ENCODE results near the gene PDE4D. TPM values are rescaled to one million over a fixed set of nuclear protein-coding genes. Genes with fewer than 3 reads are reported as not detected.

The PDE4D gene
- total and polyA plus RNA-seq, 2 donors (not counting 1 experiment from before 2014, with no cell fraction given) = 14.9 to 171 TPM

DNA sequence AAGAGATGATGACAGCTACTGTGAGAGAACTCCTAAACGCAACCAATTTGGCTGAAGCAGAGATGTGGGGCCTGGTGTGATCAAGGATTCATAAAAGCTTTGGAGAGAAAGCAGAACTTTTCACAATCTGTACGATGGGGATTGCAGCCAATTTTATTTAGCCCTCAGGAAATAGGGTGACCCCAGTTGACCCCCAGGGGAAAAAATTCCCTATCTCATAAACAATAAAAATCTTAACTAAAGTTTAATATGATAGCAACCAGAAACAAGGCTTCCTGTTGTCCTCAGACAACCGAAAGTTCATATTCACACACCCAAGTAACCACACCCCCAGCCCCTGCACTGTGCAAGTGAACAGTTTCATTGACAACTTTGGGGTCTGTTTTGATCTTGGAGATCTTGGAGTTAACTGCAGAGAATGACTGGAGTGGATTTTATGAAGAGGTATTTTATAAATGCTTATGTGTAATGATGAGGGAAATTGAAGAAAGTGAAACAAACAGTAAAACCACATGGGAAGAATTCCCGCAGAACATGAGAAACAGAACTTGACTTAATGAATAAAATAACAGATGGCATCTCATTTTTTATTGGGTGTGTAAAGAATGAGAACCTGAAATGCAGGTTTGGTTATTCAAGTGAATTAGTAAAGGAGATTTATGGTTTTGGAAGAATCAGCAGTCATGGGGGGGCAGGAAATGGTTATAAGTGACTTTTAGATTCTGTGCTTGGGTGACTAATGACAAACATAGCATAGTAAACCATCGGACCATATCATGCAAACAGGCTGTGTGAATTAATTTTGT is 94.5 kb downstream of the PDE4D start:
- Mint-ChIP-seq H3K4me3 (no peak overlapping the region), H3K4me1 (peaks cover 22% of the 10 kb centered on the region), H3K9me3 (ENCODE audit: insufficient read depth) (no peaks in the 10 kb centered on the region), H3K27ac (no peak overlapping the region), H3K27me3 (no peaks in the 10 kb centered on the region)
- ATAC-seq (ENCODE audit: low read depth) (peak; percentile 79), DNase-seq (peak; percentile 73)
- Histone ChIP-seq H3K9me3 (ENCODE audit: control extremely low read depth in 1 of 3, control insufficient read depth in 2 of 3, insufficient read depth in 1 of 3, low read length in 2 of 3) (no peaks in the 10 kb centered on the region), H2AFZ (ENCODE audit: insufficient read depth, low read depth, low read length, poor library complexity, severe bottlenecking) (peak overlapping the region; percentile 37), H3K9ac (ENCODE audit: low read length) (peak overlapping the region; percentile 50), H3K27me3 (replicated peaks in 1 of 4; ENCODE audit: control extremely low read depth in 1 of 4, control insufficient read depth in 3 of 4, insufficient read depth in 4 of 4, low read length in 3 of 4) (no peaks in the 10 kb centered on the region), H3K79me2 (ENCODE audit: control insufficient read depth, insufficient read depth, low read length) (no peaks in the 10 kb centered on the region), H3K4me1 (ENCODE audit: control insufficient read depth in 2 of 2, insufficient read depth in 2 of 2, low read length in 2 of 2) (peaks cover 29 to 33% of the 10 kb centered on the region in 2 donors), H3K4me2 (replicated peaks; ENCODE audit: low read depth, low read length, poor library complexity, severe bottlenecking) (peak overlapping the region; percentile 70), H4K20me1 (ENCODE audit: control insufficient read depth, insufficient read depth, low read length, poor library complexity, severe bottlenecking) (no peaks in the 10 kb centered on the region), H3K27ac (ENCODE audit: low read length in 2 of 2) (peak overlapping the region; percentile 55 to 74), H3K36me3 (replicated peaks in 1 of 2; ENCODE audit: control extremely low read depth in 1 of 2, control insufficient read depth in 1 of 2, extremely low read depth in 1 of 2, insufficient read depth in 2 of 2, low read length in 1 of 2) (no peaks in the 10 kb centered on the region), H3K4me3 (ENCODE audit: control extremely low read depth in 1 of 5, extremely low read depth in 1 of 5, insufficient read depth in 1 of 5, low read depth in 2 of 5, low read length in 4 of 5) (peak overlapping the region in 3 of 5 experiments; percentile 6 to 54 (median 28))
- WGBS (ENCODE audit: insufficient coverage) = 49% methylated on average over 2 of the region's 5 CpGs
- POLR2A ChIA-PET = interaction anchor here (0.6 kb wide), 1 partner anchor 31 kb away, joined by 5 read pairs; no protein-coding TSS in a partner anchor
- no peak for TF ChIP-seq EZH2 (IDR thresholded peaks at IDR 0.05; ENCODE audit: borderline replicate concordance, insufficient read depth, low read depth, low read length, poor library complexity, severe bottlenecking)
- TF ChIP-seq, protein P1, sequence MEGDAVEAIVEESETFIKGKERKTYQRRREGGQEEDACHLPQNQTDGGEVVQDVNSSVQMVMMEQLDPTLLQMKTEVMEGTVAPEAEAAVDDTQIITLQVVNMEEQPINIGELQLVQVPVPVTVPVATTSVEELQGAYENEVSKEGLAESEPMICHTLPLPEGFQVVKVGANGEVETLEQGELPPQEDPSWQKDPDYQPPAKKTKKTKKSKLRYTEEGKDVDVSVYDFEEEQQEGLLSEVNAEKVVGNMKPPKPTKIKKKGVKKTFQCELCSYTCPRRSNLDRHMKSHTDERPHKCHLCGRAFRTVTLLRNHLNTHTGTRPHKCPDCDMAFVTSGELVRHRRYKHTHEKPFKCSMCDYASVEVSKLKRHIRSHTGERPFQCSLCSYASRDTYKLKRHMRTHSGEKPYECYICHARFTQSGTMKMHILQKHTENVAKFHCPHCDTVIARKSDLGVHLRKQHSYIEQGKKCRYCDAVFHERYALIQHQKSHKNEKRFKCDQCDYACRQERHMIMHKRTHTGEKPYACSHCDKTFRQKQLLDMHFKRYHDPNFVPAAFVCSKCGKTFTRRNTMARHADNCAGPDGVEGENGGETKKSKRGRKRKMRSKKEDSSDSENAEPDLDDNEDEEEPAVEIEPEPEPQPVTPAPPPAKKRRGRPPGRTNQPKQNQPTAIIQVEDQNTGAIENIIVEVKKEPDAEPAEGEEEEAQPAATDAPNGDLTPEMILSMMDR (IDR thresholded peaks at IDR 0.05) = no peak
- CTCF ChIA-PET = interaction anchor here (0.6 to 4.6 kb wide), 19 partner anchors 11 to 913 kb away, joined by 3 to 75 read pairs (median 9); no protein-coding TSS in a partner anchor
- intact Hi-C loops (cut with micrococcal nuclease) = loop anchor here (1.0 to 10.0 kb wide), 7 partner anchors 9 to 764 kb away; no protein-coding TSS in a partner anchor

- WGBS (ENCODE audit: insufficient coverage) = no CpG with 5 or more reads among the region's 4 CpGs
- no peak overlapping the region for H3K9ac ChIP-seq (ENCODE audit: low read length)
- Mint-ChIP-seq H3K9me3 (ENCODE audit: insufficient read depth) (no peaks in the 10 kb centered on the region), H3K4me1 (peaks cover 53% of the 10 kb centered on the region), H3K27ac (peak overlapping the region; percentile 39), H3K4me3 (no peak overlapping the region), H3K27me3 (no peaks in the 10 kb centered on the region)
- DNase-seq (no peak), ATAC-seq (ENCODE audit: low read depth) (no peak)
- no peaks in the 10 kb centered on the region for H4K20me1 ChIP-seq (ENCODE audit: control insufficient read depth, insufficient read depth, low read length, poor library complexity, severe bottlenecking)
- no peak overlapping the region for H2AFZ ChIP-seq (ENCODE audit: insufficient read depth, low read depth, low read length, poor library complexity, severe bottlenecking)
- no peaks in the 10 kb centered on the region for H3K79me2 ChIP-seq (ENCODE audit: control insufficient read depth, insufficient read depth, low read length)
- CTCF ChIA-PET = interaction anchor here (1.1 to 2.4 kb wide), 3 partner anchors 70 to 289 kb away, joined by 3 to 12 read pairs (median 5); no protein-coding TSS in a partner anchor
- TF ChIP-seq, protein P1 (IDR thresholded peaks at IDR 0.05) = no peak
- no peak for TF ChIP-seq EZH2 (IDR thresholded peaks at IDR 0.05; ENCODE audit: borderline replicate concordance, insufficient read depth, low read depth, low read length, poor library complexity, severe bottlenecking)
- H3K27me3 ChIP-seq (replicated peaks in 1 of 4; ENCODE audit: control extremely low read depth in 1 of 4, control insufficient read depth in 3 of 4, insufficient read depth in 4 of 4, low read length in 3 of 4) = no peaks in the 10 kb centered on the region
- H3K4me3 ChIP-seq (ENCODE audit: control extremely low read depth in 1 of 5, extremely low read depth in 1 of 5, insufficient read depth in 1 of 5, low read depth in 2 of 5, low read length in 4 of 5) = no peak overlapping the region
- no peaks in the 10 kb centered on the region for H3K9me3 ChIP-seq (ENCODE audit: control extremely low read depth in 1 of 3, control insufficient read depth in 2 of 3, insufficient read depth in 1 of 3, low read length in 2 of 3)
- no peak overlapping the region for H3K27ac ChIP-seq (ENCODE audit: low read length in 2 of 2)
- peaks cover 38 to 45% of the 10 kb centered on the region in 2 donors for H3K4me1 ChIP-seq (ENCODE audit: control insufficient read depth in 2 of 2, insufficient read depth in 2 of 2, low read length in 2 of 2)
- no peaks in the 10 kb centered on the region for H3K36me3 ChIP-seq (replicated peaks in 1 of 2; ENCODE audit: control extremely low read depth in 1 of 2, control insufficient read depth in 1 of 2, extremely low read depth in 1 of 2, insufficient read depth in 2 of 2, low read length in 1 of 2)
- no peak overlapping the region for H3K4me2 ChIP-seq (replicated peaks; ENCODE audit: low read depth, low read length, poor library complexity, severe bottlenecking)
- POLR2A ChIA-PET = interaction anchor here (0.6 to 0.9 kb wide), 2 partner anchors 9 to 403 kb away, joined by 3 read pairs; no protein-coding TSS in a partner anchor
- intact Hi-C loops (cut with micrococcal nuclease) = loop anchor here (10.0 kb wide), 2 partner anchors 730 to 760 kb away; no protein-coding TSS in a partner anchor
These were observed 98.4 kb downstream of the PDE4D start for GRCh38 chr5:59795141-59795540.
